GM10266 (cell line): Measurements from ENCODE around the gene ELL3.
"Not testable (repeated sequence)": the region's sequence is repeated elsewhere in the genome, so short reads cannot be mapped to it uniquely, and the experiment has no call there.

Experiments used
- DNase-seq: peaks from one replicate; pipeline ENCODE4 v3.0.0; 2012; ENCODE audit errors: extremely low spot score
- TF ChIP-seq, protein P1 (sequence below): IDR thresholded peaks from 2 replicates; pipeline ENCODE4 v1.5.1; 2012; ENCODE audit warnings: mild to moderate bottlenecking, low read depth; ENCODE audit not compliant: control insufficient read depth, insufficient read depth; ENCODE audit errors: missing control alignments

ELL3 gene

DNA sequence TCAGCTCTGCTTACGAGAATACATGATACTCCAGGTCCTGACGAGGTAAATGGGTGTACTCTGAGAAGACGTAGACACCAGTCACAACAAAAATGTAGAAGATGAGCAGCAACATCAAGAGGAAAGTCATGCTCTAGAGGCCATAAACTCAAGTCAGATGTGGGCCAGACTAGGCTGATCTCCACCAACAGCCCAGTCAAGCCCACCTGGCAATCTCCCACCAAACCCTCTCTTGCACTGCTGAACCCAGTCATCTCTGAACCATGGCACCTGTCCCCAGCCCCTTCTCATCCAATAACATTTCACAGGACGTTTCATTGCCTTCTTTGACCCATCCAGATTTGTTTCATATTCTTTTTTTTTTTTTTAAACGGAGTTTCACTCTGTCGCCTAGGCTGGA is 41.4 kb downstream of the ELL3 start:
- TF ChIP-seq, protein P1, sequence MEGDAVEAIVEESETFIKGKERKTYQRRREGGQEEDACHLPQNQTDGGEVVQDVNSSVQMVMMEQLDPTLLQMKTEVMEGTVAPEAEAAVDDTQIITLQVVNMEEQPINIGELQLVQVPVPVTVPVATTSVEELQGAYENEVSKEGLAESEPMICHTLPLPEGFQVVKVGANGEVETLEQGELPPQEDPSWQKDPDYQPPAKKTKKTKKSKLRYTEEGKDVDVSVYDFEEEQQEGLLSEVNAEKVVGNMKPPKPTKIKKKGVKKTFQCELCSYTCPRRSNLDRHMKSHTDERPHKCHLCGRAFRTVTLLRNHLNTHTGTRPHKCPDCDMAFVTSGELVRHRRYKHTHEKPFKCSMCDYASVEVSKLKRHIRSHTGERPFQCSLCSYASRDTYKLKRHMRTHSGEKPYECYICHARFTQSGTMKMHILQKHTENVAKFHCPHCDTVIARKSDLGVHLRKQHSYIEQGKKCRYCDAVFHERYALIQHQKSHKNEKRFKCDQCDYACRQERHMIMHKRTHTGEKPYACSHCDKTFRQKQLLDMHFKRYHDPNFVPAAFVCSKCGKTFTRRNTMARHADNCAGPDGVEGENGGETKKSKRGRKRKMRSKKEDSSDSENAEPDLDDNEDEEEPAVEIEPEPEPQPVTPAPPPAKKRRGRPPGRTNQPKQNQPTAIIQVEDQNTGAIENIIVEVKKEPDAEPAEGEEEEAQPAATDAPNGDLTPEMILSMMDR = no peak

GRCh38 chr15:43728053-43728725 is 48.6 kb downstream of the ELL3 start:
- not testable (repeated sequence) for DNase-seq

More for the DNA sequence above, 41.4 kb downstream of the ELL3 start:
- peak; percentile 7 for DNase-seq

- not testable (repeated sequence) for DNase-seq
These were observed 50.5 kb downstream of the ELL3 start for GRCh38 chr15:43726306-43726705.

- TF ChIP-seq, protein P1 = no peak
- no peak for DNase-seq
These were observed 53.6 kb downstream of the ELL3 start for GRCh38 chr15:43723151-43723550.
